GM12875 (cell line): ENCODE measurements around the gene AGRP.

ENCODE experiments used
- H3K4me3 ChIP-seq: one replicate; pipeline ENCODE4 v1.5.1; 2011; ENCODE audit warnings: low read depth, low read length, control low read depth
- CTCF ChIP-seq: IDR thresholded peaks from 2 replicates; pipeline ENCODE4 v1.5.1; 2011; ENCODE audit warnings: low read depth, mild to moderate bottlenecking, control low read depth, inconsistent platforms, low read length, moderate library complexity, borderline replicate concordance; ENCODE audit not compliant: insufficient read depth

AGRP gene

GRCh38 chr16:67481561-67482232 lies 1.6 kb downstream of the AGRP start:
- no peak for TF ChIP-seq CTCF
- H3K4me3 ChIP-seq, result peak overlapping the region; percentile 67

- peak; percentile 91 for TF ChIP-seq CTCF
- peak within 1 kb of the TSS; percentile 84 for H3K4me3 ChIP-seq
Measured at GRCh38 chr16:67480833-67481560, 2.4 kb downstream of the AGRP start, which contains the start of gene ATP6V0D1. Gene ATP6V0D1 (minus strand): TSS chr16:67481157. CDS start chr16:67481086, 71 bp downstream.

GRCh38 chr16:67477960-67478554 lies 5.3 kb downstream of the AGRP start:
- no peak for TF ChIP-seq CTCF
- H3K4me3 ChIP-seq, result no peak overlapping the region

GRCh38 chr16:67474551-67475455 lies 8.5 kb downstream of the AGRP start:
- no peak overlapping the region for H3K4me3 ChIP-seq
- no peak for TF ChIP-seq CTCF

- H3K4me3 ChIP-seq, result no peak overlapping the region
- TF ChIP-seq CTCF, result no peak
Measured at GRCh38 chr16:67471758-67472384, 11.5 kb downstream of the AGRP start.

- H3K4me3 ChIP-seq, result no peak overlapping the region
- no peak for TF ChIP-seq CTCF
Measured at GRCh38 chr16:67470359-67470758, 13.0 kb downstream of the AGRP start.
